Gastroesophageal sphincter (tissue), 4 donors: ENCODE data around the gene PERCC1. TPM values are rescaled to one million over a fixed set of nuclear protein-coding genes. Genes with fewer than 3 reads are reported as not detected.

Experiments used
- ATAC-seq: fragments of 150-250 bp; one replicate; pipeline ENCODE4 v1.9.1; 2016; ENCODE audit warnings: mild to moderate bottlenecking, moderate library complexity
- H3K27ac ChIP-seq, 4 donors: fragments of 200-600 bp; sonication (generic) in 3 of 4; 1 replicate in 3 of 4; 2 replicates in 1 of 4; pipeline ENCODE4 v1.5.1; 2016 to 2019
- H3K27me3 ChIP-seq: fragments of 200-600 bp; sonication (generic); one replicate; pipeline ENCODE4 v1.5.1; 2019
- H3K36me3 ChIP-seq, 2 donors: fragments of 200-600 bp; sonication (generic); one replicate each; pipeline ENCODE4 v1.5.1; 2019; ENCODE audit warnings: control low read depth in 1 of 2
- H3K4me1 ChIP-seq, 3 donors: fragments of 200-600 bp; sonication (generic); 1 replicate in 2 of 3; 2 replicates in 1 of 3; pipeline ENCODE4 v1.5.1; 2016 to 2019; ENCODE audit warnings: control low read depth in 2 of 3
- H3K4me3 ChIP-seq, 2 donors: fragments of 200-600 bp; sonication (generic); one replicate each; pipeline ENCODE4 v1.5.1; 2019; ENCODE audit warnings: mild to moderate bottlenecking in 1 of 2, moderate library complexity in 1 of 2
- H3K9me3 ChIP-seq, 3 donors: fragments of 200-600 bp; sonication (generic); one replicate each; pipeline ENCODE4 v1.5.1; 2017 to 2019; ENCODE audit warnings: control low read depth in 2 of 3
- EP300 ChIP-seq: sonication (generic); formaldehyde crosslinking; IDR thresholded peaks from one replicate; pipeline ENCODE4 v1.6.1; 2017; ENCODE audit warnings: antibody characterized with exemption, mild to moderate bottlenecking
- POLR2A ChIP-seq, 2 donors: fragments of 450-650 bp; IDR thresholded peaks; one replicate each; pipeline ENCODE4 v1.6.1; 2017; ENCODE audit warnings: antibody characterized with exemption in 2 of 2, mild to moderate bottlenecking in 2 of 2, moderate library complexity in 1 of 2
- POLR2AphosphoS5 ChIP-seq: sonication (generic); formaldehyde crosslinking; IDR thresholded peaks from one replicate; pipeline ENCODE4 v1.6.1; 2017; ENCODE audit warnings: antibody characterized with exemption
- WGBS, 2 donors: methylation state at CpG; one replicate each; pipeline ENCODE4 v1.1.5; 2018; ENCODE audit warnings: low coverage in 1 of 2; 5-methylcytosine and 5-hydroxymethylcytosine counted together
- total RNA-seq, 4 donors: library from RNA; depleted of rRNA; stranded (reverse); fragments of >200 nt; gene quantifications; one replicate each; pipeline ENCODE4 v1.1.0, GENCODE V29; 2016
- TF ChIP-seq, protein P1 (sequence below), 4 experiments: fragments of 200-600 bp in 2 of 4; fragments of 450-650 bp in 2 of 4; sonication (generic) in 1 of 4; IDR thresholded peaks; one replicate each; pipeline ENCODE4 v1.5.1; 2017 to 2019; ENCODE audit warnings: antibody characterized with exemption in 4 of 4, mild to moderate bottlenecking in 2 of 4, moderate library complexity in 2 of 4

PERCC1 gene
- total RNA-seq, 4 donors from 2014 or later = 0.74 TPM; not detected in 3

- peaks cover 0 to 97% of the 10 kb centered on the region in 2 donors for H3K36me3 ChIP-seq
- WGBS, 2 donors = 81 to 96% methylated on average over 4 of the region's 19 CpGs
- no peaks in the 10 kb centered on the region for H3K9me3 ChIP-seq
These were observed 36.4 kb upstream of the PERCC1 start for GRCh38 chr16:1394367-1394951.

DNA sequence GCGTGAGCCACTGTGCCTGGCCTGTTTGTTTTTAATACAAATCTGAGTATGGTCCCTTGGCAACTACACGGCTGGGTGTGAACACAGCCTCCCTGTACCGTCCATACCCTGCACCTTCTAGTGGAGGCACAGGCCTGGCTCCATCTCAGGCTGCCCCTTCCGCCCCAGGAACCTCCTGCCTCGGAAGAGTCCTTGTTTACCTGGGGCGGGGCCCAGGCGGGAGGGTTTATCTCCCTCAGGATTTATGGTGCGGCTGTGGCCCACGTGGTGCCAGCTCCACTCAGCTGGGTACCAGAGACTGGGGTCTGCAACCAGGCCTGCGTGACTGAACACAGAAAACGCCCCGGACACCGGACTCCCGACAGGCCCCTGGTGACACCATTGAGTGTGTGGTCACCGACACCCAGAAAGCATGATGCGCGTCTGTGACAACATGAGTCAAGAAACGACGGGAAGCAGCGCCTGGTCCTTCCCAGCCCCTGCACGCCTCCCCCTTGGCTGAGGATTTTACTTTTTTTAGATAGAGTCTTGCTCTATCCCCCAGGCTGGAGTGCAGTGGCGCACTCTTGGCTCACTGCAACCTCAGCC is 35.3 kb upstream of the PERCC1 start:
- Histone ChIP-seq H3K9me3 (no peaks in the 10 kb centered on the region), H3K36me3 (peaks cover 0 to 97% of the 10 kb centered on the region in 2 donors), H3K27ac (no peak overlapping the region), H3K4me3 (no peak overlapping the region), H3K4me1 (no peaks in the 10 kb centered on the region), H3K27me3 (no peaks in the 10 kb centered on the region)
- WGBS, 2 donors = 88 to 100% methylated on average over 1 to 12 of the region's 22 CpGs
- no peak for TF ChIP-seq POLR2AphosphoS5
- no peak for TF ChIP-seq EP300
- no peak for TF ChIP-seq POLR2A (IDR thresholded peaks at IDR 0.05)
- TF ChIP-seq, protein P1, sequence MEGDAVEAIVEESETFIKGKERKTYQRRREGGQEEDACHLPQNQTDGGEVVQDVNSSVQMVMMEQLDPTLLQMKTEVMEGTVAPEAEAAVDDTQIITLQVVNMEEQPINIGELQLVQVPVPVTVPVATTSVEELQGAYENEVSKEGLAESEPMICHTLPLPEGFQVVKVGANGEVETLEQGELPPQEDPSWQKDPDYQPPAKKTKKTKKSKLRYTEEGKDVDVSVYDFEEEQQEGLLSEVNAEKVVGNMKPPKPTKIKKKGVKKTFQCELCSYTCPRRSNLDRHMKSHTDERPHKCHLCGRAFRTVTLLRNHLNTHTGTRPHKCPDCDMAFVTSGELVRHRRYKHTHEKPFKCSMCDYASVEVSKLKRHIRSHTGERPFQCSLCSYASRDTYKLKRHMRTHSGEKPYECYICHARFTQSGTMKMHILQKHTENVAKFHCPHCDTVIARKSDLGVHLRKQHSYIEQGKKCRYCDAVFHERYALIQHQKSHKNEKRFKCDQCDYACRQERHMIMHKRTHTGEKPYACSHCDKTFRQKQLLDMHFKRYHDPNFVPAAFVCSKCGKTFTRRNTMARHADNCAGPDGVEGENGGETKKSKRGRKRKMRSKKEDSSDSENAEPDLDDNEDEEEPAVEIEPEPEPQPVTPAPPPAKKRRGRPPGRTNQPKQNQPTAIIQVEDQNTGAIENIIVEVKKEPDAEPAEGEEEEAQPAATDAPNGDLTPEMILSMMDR (IDR thresholded peaks at IDR 0.05) = no peak
- ATAC-seq = no peak

More at GRCh38 chr16:1394367-1394951, 36.4 kb upstream of the PERCC1 start:
- Histone ChIP-seq H3K27ac (no peak overlapping the region), H3K4me1 (no peaks in the 10 kb centered on the region), H3K4me3 (no peak overlapping the region), H3K27me3 (no peaks in the 10 kb centered on the region)
- ATAC-seq = no peak
- TF ChIP-seq, protein P1 (IDR thresholded peaks at IDR 0.05) = no peak
- TF ChIP-seq POLR2A (IDR thresholded peaks at IDR 0.05) = no peak
- no peak for TF ChIP-seq POLR2AphosphoS5
- TF ChIP-seq EP300 = no peak

- WGBS, 2 donors = 90 to 100% methylated on average over 2 to 6 of the region's 21 CpGs
- no peak overlapping the region for H3K4me3 ChIP-seq
- no peaks in the 10 kb centered on the region for H3K4me1 ChIP-seq
- no peaks in the 10 kb centered on the region for H3K9me3 ChIP-seq
- no peaks in the 10 kb centered on the region for H3K27me3 ChIP-seq
- no peak for ATAC-seq
- TF ChIP-seq POLR2AphosphoS5 (no peak), POLR2A (IDR thresholded peaks at IDR 0.05) (no peak), EP300 (no peak)
- TF ChIP-seq, protein P1 (IDR thresholded peaks at IDR 0.05) = no peak
- H3K36me3 ChIP-seq = peaks cover 0 to 97% of the 10 kb centered on the region in 2 donors
- H3K27ac ChIP-seq = no peak overlapping the region
These were observed 33.1 kb upstream of the PERCC1 start for GRCh38 chr16:1397779-1398178.

GRCh38 chr16:1398351-1398750 is 32.5 kb upstream of the PERCC1 start:
- H3K4me3 ChIP-seq = no peak overlapping the region
- TF ChIP-seq, protein P1 (IDR thresholded peaks at IDR 0.05) = no peak
- no peak for TF ChIP-seq POLR2AphosphoS5
- TF ChIP-seq EP300 = no peak
- no peak for TF ChIP-seq POLR2A (IDR thresholded peaks at IDR 0.05)
- ATAC-seq = no peak
- H3K27ac ChIP-seq = no peak overlapping the region
- no peaks in the 10 kb centered on the region for H3K9me3 ChIP-seq
- no peaks in the 10 kb centered on the region for H3K4me1 ChIP-seq
- H3K27me3 ChIP-seq = no peaks in the 10 kb centered on the region
- WGBS, 2 donors = 84 to 92% methylated on average over 7 to 9 of the region's 9 CpGs
- peaks cover 0 to 97% of the 10 kb centered on the region in 2 donors for H3K36me3 ChIP-seq
